Osteoblast (primary cell): ENCODE data around the gene CELF2. TPM values are rescaled to one million over a fixed set of nuclear protein-coding genes. Genes with fewer than 3 reads are reported as not detected.

Experiments
- DNase-seq: peaks from one replicate; pipeline ENCODE4 v3.0.0; 2011; ENCODE audit warnings: low spot score, mixed read lengths; ENCODE audit not compliant: insufficient read length; ENCODE audit errors: missing footprints
- H2AFZ ChIP-seq: 2 replicates; pipeline ENCODE4 v1.6.0; 2011; ENCODE audit warnings: mild to moderate bottlenecking, low read length
- H3K27ac ChIP-seq: 2 replicates; pipeline ENCODE4 v1.5.1; 2011; ENCODE audit warnings: mild to moderate bottlenecking, low read depth, low read length, moderate library complexity
- H3K27me3 ChIP-seq: 2 replicates; pipeline ENCODE4 v1.6.0; 2012; ENCODE audit warnings: mild to moderate bottlenecking, control low read depth, inconsistent platforms, low read length, moderate library complexity; ENCODE audit not compliant: insufficient read depth
- H3K36me3 ChIP-seq: 2 replicates; pipeline ENCODE4 v1.5.1; 2011; ENCODE audit warnings: mild to moderate bottlenecking, low read length, control low read depth, moderate library complexity; ENCODE audit not compliant: insufficient read depth
- H3K4me1 ChIP-seq: 2 replicates; pipeline ENCODE4 v1.5.1; 2011; ENCODE audit warnings: mild to moderate bottlenecking, low read length, control low read depth, moderate library complexity; ENCODE audit not compliant: insufficient read depth
- H3K4me2 ChIP-seq: 2 replicates; pipeline ENCODE4 v1.6.0; 2011; ENCODE audit warnings: mild to moderate bottlenecking, low read length; ENCODE audit not compliant: insufficient read depth
- H3K4me3 ChIP-seq: fragments of 200-600 bp; sonication (generic); 3 replicates; pipeline ENCODE4 v1.5.1; 2012; ENCODE audit warnings: mild to moderate bottlenecking, low read length, inconsistent platforms; ENCODE audit not compliant: insufficient read depth
- H3K79me2 ChIP-seq: 2 replicates; pipeline ENCODE4 v1.6.0; 2012; ENCODE audit warnings: mild to moderate bottlenecking, low read length, control low read depth, inconsistent platforms; ENCODE audit not compliant: insufficient read depth
- H3K9me3 ChIP-seq: 2 replicates; pipeline ENCODE4 v1.5.1; 2011; ENCODE audit warnings: low read depth, low read length, control low read depth
- H4K20me1 ChIP-seq: 2 replicates; pipeline ENCODE4 v1.6.0; 2012; ENCODE audit warnings: mild to moderate bottlenecking, low read length, control low read depth; ENCODE audit not compliant: insufficient read depth
- CTCF ChIP-seq: IDR thresholded peaks from 2 replicates; pipeline ENCODE4 v1.5.1; 2011; ENCODE audit warnings: mild to moderate bottlenecking, low read depth, low read length, moderate library complexity; ENCODE audit errors: extremely low read depth
- total RNA-seq: library from RNA; depleted of rRNA; stranded (reverse); fragments of >200 nt; gene quantifications from 2 replicates; pipeline ENCODE4 v1.2.3, GENCODE V29; 2012

CELF2 gene
- total RNA-seq, 1 donor: 7.6 TPM

- no peak for TF ChIP-seq CTCF
- no peaks in the 10 kb centered on the region for H3K27me3 ChIP-seq
- H3K79me2 ChIP-seq: no peaks in the 10 kb centered on the region
- no peak overlapping the region for H3K4me3 ChIP-seq
- no peak overlapping the region for H3K27ac ChIP-seq
- no peaks in the 10 kb centered on the region for H3K36me3 ChIP-seq
- H3K4me2 ChIP-seq: no peak overlapping the region
- H3K4me1 ChIP-seq: no peaks in the 10 kb centered on the region
- no peak for DNase-seq
- no peaks in the 10 kb centered on the region for H3K9me3 ChIP-seq
- H4K20me1 ChIP-seq: no peaks in the 10 kb centered on the region
- no peak overlapping the region for H2AFZ ChIP-seq
Observed at GRCh38 chr10:10976652-10977051, 41.0 kb upstream of the CELF2 start.

GRCh38 chr10:10977226-10977956 lies 40.3 kb upstream of the CELF2 start:
- Histone ChIP-seq H3K9me3 (no peaks in the 10 kb centered on the region), H3K4me3 (no peak overlapping the region), H3K79me2 (no peaks in the 10 kb centered on the region), H3K27me3 (no peaks in the 10 kb centered on the region), H4K20me1 (no peaks in the 10 kb centered on the region), H3K27ac (no peak overlapping the region), H3K4me2 (no peak overlapping the region), H2AFZ (no peak overlapping the region), H3K36me3 (no peaks in the 10 kb centered on the region), H3K4me1 (no peaks in the 10 kb centered on the region)
- no peak for DNase-seq
- TF ChIP-seq CTCF: no peak

- no peaks in the 10 kb centered on the region for H3K79me2 ChIP-seq
- H3K4me2 ChIP-seq: no peak overlapping the region
- H2AFZ ChIP-seq: no peak overlapping the region
- H3K9me3 ChIP-seq: no peaks in the 10 kb centered on the region
- H3K4me3 ChIP-seq: no peak overlapping the region
- no peaks in the 10 kb centered on the region for H4K20me1 ChIP-seq
- no peaks in the 10 kb centered on the region for H3K27me3 ChIP-seq
- H3K4me1 ChIP-seq: no peaks in the 10 kb centered on the region
- H3K36me3 ChIP-seq: no peaks in the 10 kb centered on the region
- H3K27ac ChIP-seq: no peak overlapping the region
- TF ChIP-seq CTCF: no peak
- no peak for DNase-seq
Observed at GRCh38 chr10:10977978-10978377, 39.7 kb upstream of the CELF2 start.

- TF ChIP-seq CTCF: no peak
- Histone ChIP-seq H3K27ac (no peak overlapping the region), H4K20me1 (no peaks in the 10 kb centered on the region), H3K79me2 (no peaks in the 10 kb centered on the region), H3K4me2 (no peak overlapping the region), H2AFZ (no peak overlapping the region), H3K36me3 (no peaks in the 10 kb centered on the region), H3K27me3 (no peaks in the 10 kb centered on the region), H3K9me3 (no peaks in the 10 kb centered on the region), H3K4me3 (no peak overlapping the region), H3K4me1 (no peaks in the 10 kb centered on the region)
- no peak for DNase-seq
Observed at GRCh38 chr10:10985361-10985760, 32.3 kb upstream of the CELF2 start.
